Tibial nerve (tissue), 4 donors: ENCODE data around the gene GNAQ. TPM values are rescaled to one million over a fixed set of nuclear protein-coding genes. Genes with fewer than 3 reads are reported as not detected.
A peak's percentile ranks its signal among the peaks of the same experiment; 100 is the strongest.

Source experiments
- DNase-seq, 2 donors: peaks; one replicate each; pipeline ENCODE4 v3.0.0-alpha.2; 2019; ENCODE audit warnings: low spot score in 2 of 2
- H3K27ac ChIP-seq, 4 donors: fragments of 200-600 bp; sonication (generic) in 3 of 4; one replicate each; pipeline ENCODE4 v1.5.1; 2017 to 2019; ENCODE audit warnings: mild to moderate bottlenecking in 1 of 4
- H3K27me3 ChIP-seq, 2 donors: fragments of 200-600 bp; sonication (generic) in 1 of 2; one replicate each; pipeline versions ENCODE4 v1.5.1 to v1.6.0; 2017 to 2019
- H3K36me3 ChIP-seq, 3 donors: fragments of 200-600 bp; sonication (generic); one replicate each; pipeline ENCODE4 v1.5.1; 2018 to 2019
- H3K4me1 ChIP-seq, 4 donors: fragments of 200-600 bp; sonication (generic) in 3 of 4; one replicate each; pipeline ENCODE4 v1.5.1; 2017 to 2019
- H3K4me3 ChIP-seq, 4 donors: fragments of 200-600 bp; sonication (generic) in 3 of 4; one replicate each; pipeline ENCODE4 v1.5.1; 2017 to 2019; ENCODE audit warnings: mild to moderate bottlenecking in 1 of 4, moderate library complexity in 1 of 4
- H3K9me3 ChIP-seq, 4 donors: fragments of 200-600 bp; sonication (generic) in 3 of 4; one replicate each; pipeline ENCODE4 v1.5.1; 2017 to 2019
- EP300 ChIP-seq, 2 donors: sonication (generic); formaldehyde crosslinking; IDR thresholded peaks; one replicate each; pipeline ENCODE4 v1.6.1; 2017; ENCODE audit warnings: antibody characterized with exemption in 2 of 2, mild to moderate bottlenecking in 1 of 2
- POLR2A ChIP-seq, 2 donors: fragments of 450-650 bp; IDR thresholded peaks; one replicate each; pipeline ENCODE4 v1.6.1; 2017; ENCODE audit warnings: antibody characterized with exemption in 2 of 2, mild to moderate bottlenecking in 2 of 2, moderate library complexity in 2 of 2
- WGBS, 2 donors: methylation state at CpG; one replicate each; pipeline ENCODE4 v1.1.5; 2018; 5-methylcytosine and 5-hydroxymethylcytosine counted together
- total RNA-seq, 4 donors: library from RNA; depleted of rRNA; stranded (reverse); fragments of >200 nt; gene quantifications; one replicate each; pipeline ENCODE4 v1.1.0, GENCODE V29; 2016
- TF ChIP-seq, protein P1 (sequence below), 5 experiments: fragments of 200-600 bp in 3 of 5; fragments of 450-650 bp in 2 of 5; sonication (generic) in 3 of 5; IDR thresholded peaks; one replicate each; pipeline ENCODE4 v1.5.1; 2016 to 2019; ENCODE audit warnings: antibody characterized with exemption in 5 of 5, mild to moderate bottlenecking in 3 of 5, moderate library complexity in 2 of 5

The GNAQ gene
- total RNA-seq, 4 donors from 2014 or later = 38.7 to 50.3 (median 41.6) TPM

GRCh38 chr9:77954013-77954665 is 77.5 kb downstream of the GNAQ start:
- WGBS, 2 donors = 68 to 78% methylated on average over 6 of the region's 6 CpGs
- TF ChIP-seq POLR2A (IDR thresholded peaks at IDR 0.05) (no peak), EP300 (IDR thresholded peaks at IDR 0.05) (no peak)
- TF ChIP-seq, protein P1, sequence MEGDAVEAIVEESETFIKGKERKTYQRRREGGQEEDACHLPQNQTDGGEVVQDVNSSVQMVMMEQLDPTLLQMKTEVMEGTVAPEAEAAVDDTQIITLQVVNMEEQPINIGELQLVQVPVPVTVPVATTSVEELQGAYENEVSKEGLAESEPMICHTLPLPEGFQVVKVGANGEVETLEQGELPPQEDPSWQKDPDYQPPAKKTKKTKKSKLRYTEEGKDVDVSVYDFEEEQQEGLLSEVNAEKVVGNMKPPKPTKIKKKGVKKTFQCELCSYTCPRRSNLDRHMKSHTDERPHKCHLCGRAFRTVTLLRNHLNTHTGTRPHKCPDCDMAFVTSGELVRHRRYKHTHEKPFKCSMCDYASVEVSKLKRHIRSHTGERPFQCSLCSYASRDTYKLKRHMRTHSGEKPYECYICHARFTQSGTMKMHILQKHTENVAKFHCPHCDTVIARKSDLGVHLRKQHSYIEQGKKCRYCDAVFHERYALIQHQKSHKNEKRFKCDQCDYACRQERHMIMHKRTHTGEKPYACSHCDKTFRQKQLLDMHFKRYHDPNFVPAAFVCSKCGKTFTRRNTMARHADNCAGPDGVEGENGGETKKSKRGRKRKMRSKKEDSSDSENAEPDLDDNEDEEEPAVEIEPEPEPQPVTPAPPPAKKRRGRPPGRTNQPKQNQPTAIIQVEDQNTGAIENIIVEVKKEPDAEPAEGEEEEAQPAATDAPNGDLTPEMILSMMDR (IDR thresholded peaks at IDR 0.05) = no peak
- DNase-seq = no peak
- Histone ChIP-seq H3K9me3 (no peaks in the 10 kb centered on the region), H3K36me3 (no peaks in the 10 kb centered on the region), H3K4me1 (peaks cover 0 to 60% (median 16%) of the 10 kb centered on the region in 4 donors), H3K27me3 (no peaks in the 10 kb centered on the region), H3K27ac (peak overlapping the region in 1 of 4 donors; percentile 19), H3K4me3 (no peak overlapping the region)

DNA sequence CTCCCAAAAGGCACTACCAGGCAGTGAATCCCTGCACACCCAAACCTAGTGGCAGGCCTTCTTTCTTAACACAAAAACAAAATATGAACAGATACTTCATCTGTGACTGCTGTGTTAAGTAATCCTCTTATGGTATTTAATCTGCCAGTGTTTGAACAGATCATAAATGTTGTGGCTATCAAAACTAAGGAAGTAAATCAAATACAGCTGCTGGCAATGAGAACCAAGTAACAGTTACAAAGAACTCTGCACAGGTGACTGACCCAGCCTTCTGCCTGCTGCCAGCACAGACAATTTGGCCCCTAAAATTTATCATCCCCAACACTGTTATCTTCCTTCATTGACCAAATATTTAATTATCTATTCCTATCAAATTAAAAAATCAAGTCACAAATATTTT is 78.0 kb downstream of the GNAQ start:
- DNase-seq = no peak
- no peaks in the 10 kb centered on the region for H3K9me3 ChIP-seq
- peak overlapping the region in 2 of 4 donors; percentile 61 to 76 for H3K27ac ChIP-seq
- peaks cover 0 to 65% (median 18%) of the 10 kb centered on the region in 4 donors for H3K4me1 ChIP-seq
- H3K4me3 ChIP-seq = no peak overlapping the region
- no peaks in the 10 kb centered on the region for H3K36me3 ChIP-seq
- H3K27me3 ChIP-seq = no peaks in the 10 kb centered on the region
- TF ChIP-seq, protein P1 (IDR thresholded peaks at IDR 0.05) = no peak
- TF ChIP-seq EP300 (IDR thresholded peaks at IDR 0.05) = no peak
- no peak for TF ChIP-seq POLR2A (IDR thresholded peaks at IDR 0.05)

GRCh38 chr9:77952635-77953328 is 78.8 kb downstream of the GNAQ start:
- peak in 1 of 2 donors; percentile 32 for TF ChIP-seq EP300 (IDR thresholded peaks at IDR 0.05)
- TF ChIP-seq, protein P1 (IDR thresholded peaks at IDR 0.05) = no peak
- WGBS, 2 donors = 3 to 4% methylated on average over 2 of the region's 2 CpGs
- H3K4me1 ChIP-seq = peaks cover 0 to 66% (median 19%) of the 10 kb centered on the region in 4 donors

GRCh38 chr9:77951369-77951768 is 80.2 kb downstream of the GNAQ start:
- Histone ChIP-seq H3K36me3 (no peaks in the 10 kb centered on the region), H3K4me3 (no peak overlapping the region), H3K27me3 (no peaks in the 10 kb centered on the region), H3K27ac (peak overlapping the region in 2 of 4 donors; percentile 24 to 61), H3K9me3 (no peaks in the 10 kb centered on the region), H3K4me1 (peaks cover 0 to 74% (median 33%) of the 10 kb centered on the region in 4 donors)
- DNase-seq = no peak
- 75 to 83% methylated on average over 1 of the region's 1 CpG for WGBS, 2 donors
- no peak for TF ChIP-seq EP300 (IDR thresholded peaks at IDR 0.05)
- TF ChIP-seq POLR2A (IDR thresholded peaks at IDR 0.05) = no peak
- TF ChIP-seq, protein P1 (IDR thresholded peaks at IDR 0.05) = no peak

More at GRCh38 chr9:77952635-77953328, 78.8 kb downstream of the GNAQ start:
- Histone ChIP-seq H3K27me3 (no peaks in the 10 kb centered on the region), H3K36me3 (no peaks in the 10 kb centered on the region), H3K4me3 (no peak overlapping the region), H3K27ac (peak overlapping the region in 2 of 4 donors; percentile 61 to 76), H3K9me3 (no peaks in the 10 kb centered on the region)
- no peak for DNase-seq
